GM23248 (cell line): ENCODE measurements around the gene AKNA.

Source experiments
- EZH2 ChIP-seq: fragments of 200-600 bp; sonication (generic); IDR thresholded peaks from 2 replicates; pipeline ENCODE4 v1.6.1; 2018; ENCODE audit warnings: antibody characterized with exemption, mild to moderate bottlenecking; ENCODE audit not compliant: insufficient read depth, poor library complexity, severe bottlenecking
- EZH2phosphoT487 ChIP-seq: fragments of 200-600 bp; sonication (generic); IDR thresholded peaks from 2 replicates; pipeline ENCODE4 v1.6.1; 2018; ENCODE audit warnings: antibody characterized with exemption, moderate library complexity, mild to moderate bottlenecking, low read depth; ENCODE audit not compliant: insufficient read depth

- TF ChIP-seq EZH2phosphoT487 (no peak), EZH2 (no peak)
Measured at GRCh38 chr9:114389612-114390368, 2.0 kb upstream of the AKNA start.
